Measurements from ENCODE around the gene ZNF136. TPM values are rescaled to one million over a fixed set of nuclear protein-coding genes. Genes with fewer than 3 reads are reported as not detected.

Gene ZNF136
- total and polyA plus RNA-seq, 11 donors: 2.7 to 7.5 (median 4.1) TPM

GRCh38 chr19:12139885-12140544 is 22.9 kb upstream of the ZNF136 start, which contains the start of gene ZNF20:
TSS of gene ZNF20 (minus strand) at chr19:12140350. CDS start at chr19:12140182, 168 bp downstream.
- Histone ChIP-seq H3K4me1 (peaks cover 3 to 25% (median 19%) of the 10 kb centered on the region in 12 donors), H3K27me3 (no peaks in the 10 kb centered on the region), H3K4me3 (peak within 1 kb of the TSS; percentile 60 to 98 (median 86)), H3K27ac (peak within 1 kb of the TSS; percentile 12 to 91 (median 81)), H3K36me3 (peaks cover under 1 to 40% (median 30%) of the 10 kb centered on the region in 9 donors), H3K9me3 (peaks cover 0 to 8% (median 0%) of the 10 kb centered on the region in 12 donors)
- TF ChIP-seq POLR2A (IDR thresholded peaks at IDR 0.05) (peak in 1 of 2 donors; percentile 43), CTCF (IDR thresholded peaks at IDR 0.05) (peak in 1 of 12 donors; percentile 17)
- intact Hi-C loops (cut with DNase I): loop anchor here (1.0 to 10.0 kb wide), 22 partner anchors 47 to 345 kb away; partner anchors contain the start of genes ZNF491 (in 6 of the 10), ZNF763 (in 4 of the 10), ZNF69 (in 2 of the 10) and ZNF700 (in 1 of the 10)
- DNase-seq (peak; percentile 96 to 98 (median 97)), ATAC-seq (peak; percentile 99 to 100 (median 100))
- 0% methylated on average over 24 to 49 of the region's 49 CpGs for WGBS, 4 donors

GRCh38 chr19:12140545-12141404 is 22.1 kb upstream of the ZNF136 start:
- peak overlapping the region in 11 of 12 donors; percentile 60 to 98 (median 90) for H3K4me3 ChIP-seq
- H3K27me3 ChIP-seq: no peaks in the 10 kb centered on the region
- H3K4me1 ChIP-seq: peaks cover 3 to 25% (median 19%) of the 10 kb centered on the region in 12 donors
- peak overlapping the region in 10 of 12 donors; percentile 72 to 91 (median 83) for H3K27ac ChIP-seq
- WGBS, 4 donors: 3 to 4% (median 4%) methylated on average over 17 of the region's 17 CpGs
- H3K9me3 ChIP-seq: peaks cover 0 to 15% (median 0%) of the 10 kb centered on the region in 12 donors
- peak; percentile 90 to 91 (median 91) for ATAC-seq
- peak in 1 of 2 donors; percentile 2 for TF ChIP-seq POLR2A (IDR thresholded peaks at IDR 0.05)
- TF ChIP-seq CTCF (IDR thresholded peaks at IDR 0.05): peak; percentile 92 to 97 (median 94)
- intact Hi-C loops (cut with DNase I): loop anchor here (1.0 to 10.0 kb wide), 24 partner anchors 48 to 346 kb away; partner anchors contain the start of genes ZNF491 (in 5 of the 10), ZNF763 (in 4 of the 10), ZNF69 (in 1 of the 10) and ZNF700 (in 1 of the 10)
- DNase-seq: peak; percentile 87 to 92 (median 90)
- H3K36me3 ChIP-seq: peaks cover 0 to 40% (median 30%) of the 10 kb centered on the region in 9 donors

- intact Hi-C loops (cut with DNase I): loop anchor here (1.0 to 10.0 kb wide), 23 partner anchors 49 to 347 kb away; partner anchors contain the start of genes ZNF491 (in 5 of the 10), ZNF763 (in 4 of the 10), ZNF69 (in 1 of the 10) and ZNF700 (in 1 of the 10)
- Histone ChIP-seq H3K27ac (no peak overlapping the region), H3K9me3 (peaks cover 0 to 18% (median 0%) of the 10 kb centered on the region in 12 donors), H3K36me3 (peaks cover 6 to 42% (median 30%) of the 10 kb centered on the region in 9 donors), H3K4me1 (peaks cover 3 to 25% (median 19%) of the 10 kb centered on the region in 12 donors), H3K4me3 (peak overlapping the region in 3 of 12 donors; percentile 77 to 93 (median 90)), H3K27me3 (no peaks in the 10 kb centered on the region)
- ATAC-seq (no peak), DNase-seq (no peak)
- TF ChIP-seq POLR2A (IDR thresholded peaks at IDR 0.05) (no peak), CTCF (IDR thresholded peaks at IDR 0.05) (peak in 2 of 12 donors; percentile 12 to 24)
- WGBS, 4 donors: 57 to 59% (median 58%) methylated on average over 10 of the region's 10 CpGs
Observed at GRCh38 chr19:12141405-12141736, 21.5 kb upstream of the ZNF136 start.

Data from heart left ventricle (tissue), 16 donors.